Measurements from ENCODE around the gene KCNC4.

DNA sequence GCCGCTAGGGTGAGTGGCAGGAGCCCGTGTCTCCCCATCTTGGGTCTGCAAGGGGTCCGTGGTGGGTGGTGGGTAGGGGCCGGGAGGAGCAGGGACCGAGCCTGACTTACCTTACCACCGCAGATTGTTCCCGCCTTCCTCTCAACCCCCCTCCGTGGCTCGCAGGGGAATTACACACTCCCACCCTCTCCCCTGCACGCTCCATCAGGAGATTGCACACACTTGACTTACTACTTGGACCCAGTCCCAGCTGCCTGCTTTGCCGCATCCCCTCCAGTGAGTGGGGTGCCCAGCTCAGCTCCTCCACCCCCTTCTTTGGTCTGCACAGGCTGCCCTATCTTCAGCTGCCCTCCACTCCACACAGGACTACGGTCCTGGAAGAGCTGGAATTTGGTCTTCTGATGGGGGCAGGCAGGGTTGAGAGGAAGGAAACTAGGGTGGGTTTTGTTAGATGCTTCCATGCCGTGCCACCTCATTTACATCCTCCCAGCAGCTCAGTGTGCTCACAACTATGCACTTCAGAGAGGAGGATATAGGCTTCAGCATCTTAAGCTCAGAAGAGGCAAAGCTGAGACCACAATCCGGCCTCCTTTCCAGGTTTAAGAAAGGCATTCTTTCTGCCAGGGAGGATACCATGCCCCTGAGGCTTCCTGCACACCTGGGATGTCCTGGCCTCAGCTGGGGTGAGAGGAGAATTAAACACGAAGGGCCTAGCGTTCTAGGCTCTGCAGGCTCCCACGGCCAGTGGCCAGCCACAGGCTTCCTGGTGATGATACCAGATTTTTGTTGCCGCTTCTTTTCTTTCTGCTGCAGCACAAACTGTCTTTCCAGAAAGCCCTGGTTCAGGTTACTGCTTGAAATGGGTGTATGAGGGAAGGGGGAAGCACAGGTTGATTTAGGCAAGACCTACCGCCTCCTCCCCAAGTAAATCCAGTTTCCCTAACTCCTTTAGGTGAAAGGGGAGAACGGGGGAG lies 2.3 kb downstream of the KCNC4 start:
- TF ChIP-seq, protein P1, sequence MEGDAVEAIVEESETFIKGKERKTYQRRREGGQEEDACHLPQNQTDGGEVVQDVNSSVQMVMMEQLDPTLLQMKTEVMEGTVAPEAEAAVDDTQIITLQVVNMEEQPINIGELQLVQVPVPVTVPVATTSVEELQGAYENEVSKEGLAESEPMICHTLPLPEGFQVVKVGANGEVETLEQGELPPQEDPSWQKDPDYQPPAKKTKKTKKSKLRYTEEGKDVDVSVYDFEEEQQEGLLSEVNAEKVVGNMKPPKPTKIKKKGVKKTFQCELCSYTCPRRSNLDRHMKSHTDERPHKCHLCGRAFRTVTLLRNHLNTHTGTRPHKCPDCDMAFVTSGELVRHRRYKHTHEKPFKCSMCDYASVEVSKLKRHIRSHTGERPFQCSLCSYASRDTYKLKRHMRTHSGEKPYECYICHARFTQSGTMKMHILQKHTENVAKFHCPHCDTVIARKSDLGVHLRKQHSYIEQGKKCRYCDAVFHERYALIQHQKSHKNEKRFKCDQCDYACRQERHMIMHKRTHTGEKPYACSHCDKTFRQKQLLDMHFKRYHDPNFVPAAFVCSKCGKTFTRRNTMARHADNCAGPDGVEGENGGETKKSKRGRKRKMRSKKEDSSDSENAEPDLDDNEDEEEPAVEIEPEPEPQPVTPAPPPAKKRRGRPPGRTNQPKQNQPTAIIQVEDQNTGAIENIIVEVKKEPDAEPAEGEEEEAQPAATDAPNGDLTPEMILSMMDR (conservative IDR thresholded peaks at IDR 0.05 in 1 of 2, IDR thresholded peaks at IDR 0.05 in 1 of 2; ENCODE audit: low read depth in 1 of 2, low read length in 2 of 2) = no peak
- TF ChIP-seq EZH2 (IDR thresholded peaks at IDR 0.05; ENCODE audit: low read length, missing control alignments) = peak; percentile 37
